ENCODE data around the gene RNF214. TPM values are rescaled to one million over a fixed set of nuclear protein-coding genes. Genes with fewer than 3 reads are reported as not detected.

Gene RNF214
- total RNA-seq, 4 donors from 2014 or later: 12.4 to 21.5 (median 18.4) TPM

- no peak for DNase-seq (ENCODE audit: extremely low spot score)
- TF ChIP-seq POLR2AphosphoS5 (IDR thresholded peaks at IDR 0.05) (no peak), POLR2A (IDR thresholded peaks at IDR 0.05; ENCODE audit: low read depth) (no peak), CTCF (IDR thresholded peaks at IDR 0.05) (no peak), EP300 (IDR thresholded peaks at IDR 0.05) (no peak)
- 93% methylated on average over 8 of the region's 8 CpGs for WGBS
- H3K4me1 ChIP-seq: peaks cover 18 to 23% (median 20%) of the 10 kb centered on the region in 4 donors
- no peaks in the 10 kb centered on the region for H3K27me3 ChIP-seq
- H3K36me3 ChIP-seq: peaks cover 0 to 35% (median 18%) of the 10 kb centered on the region in 4 donors
- no peaks in the 10 kb centered on the region for H3K9me3 ChIP-seq
- intact Hi-C loops (cut with DNase I): no loop called here
- H3K4me3 ChIP-seq: no peak overlapping the region
- no peak overlapping the region for H3K27ac ChIP-seq (replicated peaks in 1 of 4)
These were observed 65.7 kb downstream of the RNF214 start for GRCh38 chr11:117298195-117298594.

- intact Hi-C loops (cut with DNase I): no loop called here
- Histone ChIP-seq H3K36me3 (peaks cover 0 to 20% (median 7%) of the 10 kb centered on the region in 4 donors), H3K4me1 (peaks cover 18 to 23% (median 20%) of the 10 kb centered on the region in 4 donors), H3K27ac (replicated peaks in 1 of 4) (no peak overlapping the region), H3K4me3 (peak overlapping the region; percentile 24 to 34 (median 30)), H3K27me3 (no peaks in the 10 kb centered on the region), H3K9me3 (no peaks in the 10 kb centered on the region)
- 60% methylated on average over 12 of the region's 12 CpGs for WGBS
- no peak for DNase-seq (ENCODE audit: extremely low spot score)
- TF ChIP-seq POLR2A (IDR thresholded peaks at IDR 0.05; ENCODE audit: low read depth) (no peak), EP300 (IDR thresholded peaks at IDR 0.05) (no peak), CTCF (IDR thresholded peaks at IDR 0.05) (no peak), POLR2AphosphoS5 (IDR thresholded peaks at IDR 0.05) (no peak)
These were observed 67.1 kb downstream of the RNF214 start for GRCh38 chr11:117299351-117300282.

- under 1% methylated on average over 9 of the region's 17 CpGs for WGBS
- Histone ChIP-seq H3K9me3 (no peaks in the 10 kb centered on the region), H3K27ac (replicated peaks in 1 of 4) (no peak overlapping the region), H3K4me1 (peaks cover 18 to 23% (median 20%) of the 10 kb centered on the region in 4 donors), H3K27me3 (no peaks in the 10 kb centered on the region), H3K36me3 (peaks cover 0 to 14% (median 3%) of the 10 kb centered on the region in 4 donors), H3K4me3 (peak overlapping the region; percentile 24 to 34 (median 30))
- no peak for DNase-seq (ENCODE audit: extremely low spot score)
- intact Hi-C loops (cut with DNase I): no loop called here
- no peak for TF ChIP-seq POLR2AphosphoS5 (IDR thresholded peaks at IDR 0.05)
- TF ChIP-seq POLR2A (IDR thresholded peaks at IDR 0.05; ENCODE audit: low read depth): no peak
- TF ChIP-seq CTCF (IDR thresholded peaks at IDR 0.05): no peak
- no peak for TF ChIP-seq EP300 (IDR thresholded peaks at IDR 0.05)
These were observed 67.8 kb downstream of the RNF214 start for GRCh38 chr11:117300283-117300663.

GRCh38 chr11:117300773-117301172 lies 68.3 kb downstream of the RNF214 start:
- Histone ChIP-seq H3K9me3 (no peaks in the 10 kb centered on the region), H3K4me3 (peak overlapping the region in 3 of 4 donors; percentile 24 to 32 (median 29)), H3K27me3 (no peaks in the 10 kb centered on the region), H3K36me3 (peaks cover 0 to 9% (median 2%) of the 10 kb centered on the region in 4 donors), H3K4me1 (peaks cover 18 to 23% (median 20%) of the 10 kb centered on the region in 4 donors), H3K27ac (replicated peaks in 1 of 4) (no peak overlapping the region)
- TF ChIP-seq POLR2A (IDR thresholded peaks at IDR 0.05; ENCODE audit: low read depth): no peak
- no peak for TF ChIP-seq CTCF (IDR thresholded peaks at IDR 0.05)
- TF ChIP-seq EP300 (IDR thresholded peaks at IDR 0.05): no peak
- TF ChIP-seq POLR2AphosphoS5 (IDR thresholded peaks at IDR 0.05): no peak
- DNase-seq (ENCODE audit: extremely low spot score): no peak
- 63% methylated on average over 5 of the region's 5 CpGs for WGBS
- intact Hi-C loops (cut with DNase I): no loop called here
